Islet of Langerhans (tissue), 1 donor: ENCODE data around the gene UBQLN1.
A peak's percentile ranks its signal among the peaks of the same experiment; 100 is the strongest.

Experiments used
- FAIRE-seq: peaks from one replicate; lab custom pipeline; 2011; peaks lifted over from hg19 to GRCh38; lab: Jason Lieb, UNC

The UBQLN1 gene

DNA sequence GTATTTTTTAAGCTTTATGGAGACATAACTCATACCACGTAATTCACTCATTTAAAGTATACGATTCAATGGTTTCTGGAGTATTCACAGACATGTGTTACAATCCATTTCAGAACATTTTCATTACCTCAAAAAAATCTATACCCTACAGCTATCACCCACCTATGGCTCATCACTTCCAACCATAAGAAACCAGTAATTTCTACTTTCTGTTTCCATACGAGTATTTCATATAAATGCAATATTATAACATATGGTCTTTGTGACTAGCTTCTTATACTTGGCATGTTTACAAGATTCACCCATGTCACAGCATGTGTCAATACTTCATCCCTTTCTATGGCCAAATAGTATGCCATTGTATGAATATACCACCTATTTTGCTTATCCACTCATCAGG, 18.8 kb downstream of the UBQLN1 start:
- FAIRE-seq: no peak

DNA sequence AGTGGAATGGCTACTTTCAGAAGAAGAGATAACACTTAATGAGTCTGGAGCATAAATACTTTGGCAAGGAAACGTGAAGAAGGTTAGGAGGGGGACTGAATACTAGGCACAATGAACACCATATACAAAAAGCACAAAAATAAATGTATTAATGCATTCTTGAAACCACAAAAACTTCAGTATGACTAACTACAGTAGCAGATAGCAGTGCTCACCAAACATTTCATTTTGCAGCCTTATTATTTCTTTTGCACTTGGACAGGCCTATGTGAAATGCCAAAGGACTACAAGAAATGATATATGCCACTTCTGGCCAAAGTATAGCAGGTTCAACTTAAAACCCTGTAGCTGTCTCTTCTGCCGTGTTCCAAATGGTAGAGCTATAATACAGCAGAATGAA, 26.3 kb downstream of the UBQLN1 start:
- no peak for FAIRE-seq

- no peak for FAIRE-seq
These were observed 27.5 kb downstream of the UBQLN1 start for GRCh38 chr9:83680233-83680632.

DNA sequence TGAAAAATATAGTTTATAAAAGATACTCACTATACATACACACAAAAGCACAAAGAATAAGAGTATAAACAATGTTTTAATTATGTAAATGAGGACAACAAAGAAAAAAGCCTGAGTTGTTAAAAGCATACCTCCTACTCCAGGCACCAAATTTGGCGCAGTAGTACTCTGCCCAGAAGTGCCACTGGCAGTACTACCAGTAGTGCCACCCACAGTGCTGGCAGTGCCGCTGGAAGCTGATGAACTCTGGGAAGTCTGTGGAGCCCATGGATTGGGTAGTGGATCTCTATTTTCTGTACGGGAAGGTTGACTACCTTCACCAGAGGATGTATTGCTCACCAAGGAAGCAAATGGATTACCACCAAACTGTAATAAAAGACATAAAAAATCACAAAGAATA, 30.2 kb downstream of the UBQLN1 start:
- FAIRE-seq: no peak

DNA sequence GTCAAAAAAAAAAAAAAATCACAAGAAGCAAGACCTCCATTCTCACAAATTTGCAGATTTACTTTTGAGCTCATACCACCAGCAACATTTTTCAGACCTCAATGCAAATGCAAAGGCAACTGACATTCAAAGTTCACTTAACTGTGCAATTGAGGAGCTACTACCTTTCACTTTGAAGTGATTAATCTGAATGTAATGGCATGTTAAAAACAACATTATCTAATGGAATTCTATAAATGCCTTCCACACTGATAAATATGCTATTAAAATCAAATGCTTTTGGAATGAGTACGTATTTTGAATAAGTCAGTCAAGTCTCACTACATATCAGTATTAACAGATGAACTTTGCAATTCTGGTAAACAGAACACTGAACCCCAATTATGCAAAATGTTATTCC, 32.3 kb downstream of the UBQLN1 start:
- FAIRE-seq: no peak

DNA sequence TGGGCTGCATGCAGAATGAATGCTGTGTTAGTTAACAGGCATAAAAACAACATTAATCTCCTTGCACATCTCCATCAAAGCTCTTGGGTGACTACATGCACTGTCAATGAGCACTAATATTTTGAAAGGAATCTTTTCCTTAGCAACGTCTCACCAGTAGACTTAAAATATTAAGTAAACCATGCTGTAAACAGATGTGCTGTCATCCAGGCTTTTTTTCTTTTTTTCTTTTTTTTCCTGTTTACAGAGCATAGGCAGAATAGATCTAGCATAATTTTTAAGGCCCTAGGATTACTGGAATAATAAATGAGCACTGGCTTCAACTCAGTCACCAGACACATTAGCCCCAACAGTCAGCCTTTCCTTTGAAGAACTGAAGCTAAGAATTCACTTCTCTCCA, 36.3 kb downstream of the UBQLN1 start:
- no peak for FAIRE-seq

- no peak for FAIRE-seq
These were observed 37.4 kb downstream of the UBQLN1 start for GRCh38 chr9:83670381-83670780.

GRCh38 chr9:83669067-83669466, 38.7 kb downstream of the UBQLN1 start:
- FAIRE-seq: no peak

GRCh38 chr9:83665580-83666200, 42.1 kb downstream of the UBQLN1 start:
- FAIRE-seq: peak; percentile 24

GRCh38 chr9:83662933-83663332, 44.8 kb downstream of the UBQLN1 start:
- no peak for FAIRE-seq

DNA sequence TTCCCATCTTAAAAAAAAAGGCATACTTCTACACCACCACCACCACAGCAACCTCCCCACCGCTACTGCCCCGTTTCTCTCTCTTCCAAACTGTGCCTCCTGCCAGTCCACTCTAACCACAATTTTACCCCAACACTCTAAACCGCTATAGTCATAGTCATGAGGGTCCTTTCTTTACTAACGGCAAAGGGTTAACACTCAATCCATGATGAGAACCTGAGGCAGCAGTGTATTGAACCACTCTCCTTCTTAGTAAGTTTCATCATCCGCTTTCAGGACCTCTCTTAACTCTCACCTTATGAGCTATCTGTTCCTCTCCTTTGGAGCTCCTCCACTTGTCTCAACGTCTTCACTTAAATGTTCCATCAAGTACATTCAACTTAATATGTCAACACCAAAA, 50.8 kb downstream of the UBQLN1 start:
- no peak for FAIRE-seq

DNA sequence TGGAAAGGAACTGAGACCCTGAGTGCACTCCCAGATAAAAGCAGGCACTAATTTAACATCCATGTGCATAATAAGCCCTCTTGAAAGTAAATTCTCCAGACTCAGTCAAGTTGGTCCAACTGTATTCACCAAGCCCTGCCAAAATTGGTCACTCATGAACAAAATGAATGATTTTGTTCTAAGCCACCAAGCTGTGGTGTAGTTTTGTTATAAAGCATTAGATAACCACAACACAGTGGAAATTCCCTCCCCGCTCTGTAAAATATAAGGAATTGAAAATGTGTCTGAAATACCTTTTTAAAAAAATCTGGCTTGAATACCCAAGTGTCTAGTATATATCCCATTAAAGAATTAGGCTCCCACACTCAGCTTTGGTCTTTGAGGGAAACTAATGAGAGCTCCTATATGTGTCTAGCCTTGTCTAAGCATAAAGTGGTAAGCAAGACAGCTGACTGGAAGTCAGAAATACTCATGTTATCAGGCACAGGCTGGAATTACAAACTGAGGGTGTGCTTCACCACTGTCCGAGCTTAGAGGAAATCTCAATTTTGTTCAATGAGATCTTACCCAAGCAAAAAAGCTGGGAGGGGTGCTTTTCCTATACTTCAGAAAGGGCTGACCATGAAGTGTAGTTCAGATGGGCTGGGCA, 51.6 kb downstream of the UBQLN1 start:
- FAIRE-seq: no peak

GRCh38 chr9:83655433-83655832, 52.3 kb downstream of the UBQLN1 start:
- FAIRE-seq: no peak

DNA sequence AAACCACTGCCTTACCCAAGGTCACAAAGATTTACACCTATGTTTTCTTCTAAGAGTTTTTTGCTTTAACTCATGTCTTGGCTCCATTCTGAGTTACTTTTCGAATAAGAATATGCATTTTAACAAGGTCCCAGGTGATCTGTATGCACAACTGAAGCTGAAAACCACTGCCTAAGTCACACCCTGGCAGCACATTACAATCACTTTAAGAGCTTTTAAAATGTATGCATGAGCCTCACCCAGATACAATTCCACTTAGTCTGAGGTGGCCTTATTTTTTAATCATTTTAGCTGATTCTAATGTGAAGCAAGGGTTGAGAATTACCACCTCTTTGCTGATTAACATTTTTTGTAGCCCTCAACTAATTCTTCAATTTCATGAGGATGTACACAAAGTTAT, 55.3 kb downstream of the UBQLN1 start:
- FAIRE-seq: no peak

DNA sequence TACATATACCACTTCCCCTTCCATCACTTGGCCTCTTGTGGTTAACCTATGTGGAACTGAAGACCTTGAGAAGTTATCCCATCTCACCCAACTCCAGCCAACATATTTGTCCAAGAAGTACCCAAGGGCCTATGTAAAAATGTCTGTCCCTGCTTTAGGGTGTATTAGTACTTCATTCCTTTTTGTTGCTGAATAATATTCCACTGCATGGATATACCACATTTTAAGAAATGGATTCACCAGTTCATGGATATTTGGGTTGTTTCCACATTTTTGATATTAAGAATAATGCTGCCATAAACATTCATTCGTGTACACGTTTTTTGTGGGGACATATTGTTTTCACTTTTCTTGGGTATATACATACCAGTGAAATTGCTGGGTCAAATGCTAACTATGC, 56.2 kb downstream of the UBQLN1 start:
- no peak for FAIRE-seq

DNA sequence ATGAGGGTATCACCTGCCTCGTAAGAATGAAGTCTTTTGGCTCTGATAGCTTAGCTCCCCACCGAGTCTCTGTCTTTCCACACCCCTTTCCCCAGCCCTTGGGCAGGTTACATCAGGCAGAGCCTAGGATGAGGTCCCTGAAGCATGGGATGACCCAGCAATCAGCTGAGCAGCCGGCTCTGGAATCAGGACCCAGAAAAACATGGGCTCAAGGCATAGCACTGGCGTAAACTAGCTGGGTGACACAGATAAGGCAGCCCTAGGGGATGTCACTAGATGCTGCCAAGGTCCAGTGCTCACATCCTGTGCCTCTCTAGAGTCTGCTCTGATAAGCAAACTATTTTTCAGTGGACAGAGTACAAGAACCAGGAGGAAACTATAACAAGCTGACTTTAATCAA, 58.2 kb downstream of the UBQLN1 start:
- FAIRE-seq: no peak

- no peak for FAIRE-seq
These were observed 58.7 kb downstream of the UBQLN1 start for GRCh38 chr9:83649080-83649479.

DNA sequence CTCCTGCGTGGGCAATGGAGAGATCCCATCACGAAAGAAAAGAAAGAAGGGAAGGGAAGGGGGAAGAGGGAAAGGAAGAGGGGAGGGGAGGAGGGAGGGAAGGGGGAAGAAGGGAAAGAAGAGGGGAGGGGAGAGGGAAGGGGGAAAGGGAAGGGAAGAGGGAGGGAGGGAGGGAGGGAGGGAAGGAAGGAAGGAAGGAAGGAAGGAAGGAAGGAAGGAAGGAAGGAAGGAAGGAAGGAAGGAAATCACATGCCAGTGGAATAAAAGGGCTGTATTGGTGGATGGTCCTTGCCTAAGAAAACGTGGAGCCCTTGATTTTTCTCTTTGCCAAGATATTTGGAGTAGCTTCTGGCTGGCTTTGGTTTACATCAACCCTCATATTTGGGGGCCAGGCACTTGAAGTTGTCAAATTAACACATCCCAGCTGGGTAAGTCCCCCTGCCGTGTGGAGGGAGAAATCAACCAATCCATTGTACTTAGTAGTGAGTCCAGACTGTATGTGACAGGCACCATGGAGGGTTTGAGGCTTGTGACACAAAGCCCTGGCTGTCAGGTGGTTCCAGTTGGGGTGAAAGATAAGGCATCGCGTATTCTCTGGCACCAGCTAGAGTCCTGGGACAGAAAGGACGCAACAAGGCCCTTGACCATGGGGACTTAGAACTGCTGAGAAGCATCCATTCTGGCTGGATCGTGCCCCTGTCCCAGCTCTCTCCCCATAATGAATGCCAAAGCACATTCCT, 61.1 kb downstream of the UBQLN1 start:
- FAIRE-seq: no peak

DNA sequence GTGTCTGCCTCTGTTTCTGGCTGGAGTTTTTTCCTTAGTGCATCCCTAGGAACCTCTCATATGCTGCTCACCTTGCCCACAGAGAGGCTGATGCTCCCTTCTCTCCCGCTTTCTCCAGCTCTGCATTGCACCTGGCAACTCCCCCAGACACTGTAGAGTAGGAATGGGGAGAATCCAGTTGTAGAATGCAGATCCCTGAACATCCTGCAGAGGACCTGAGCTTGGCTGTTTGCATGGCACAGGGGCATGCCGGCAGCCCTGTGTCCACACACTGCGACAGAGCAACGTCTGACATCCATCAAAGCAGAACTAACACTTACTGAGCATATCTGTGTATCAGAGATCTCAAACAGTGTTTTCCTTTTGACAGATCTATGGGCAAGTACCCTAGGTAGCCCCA, 65.0 kb downstream of the UBQLN1 start:
- no peak for FAIRE-seq

DNA sequence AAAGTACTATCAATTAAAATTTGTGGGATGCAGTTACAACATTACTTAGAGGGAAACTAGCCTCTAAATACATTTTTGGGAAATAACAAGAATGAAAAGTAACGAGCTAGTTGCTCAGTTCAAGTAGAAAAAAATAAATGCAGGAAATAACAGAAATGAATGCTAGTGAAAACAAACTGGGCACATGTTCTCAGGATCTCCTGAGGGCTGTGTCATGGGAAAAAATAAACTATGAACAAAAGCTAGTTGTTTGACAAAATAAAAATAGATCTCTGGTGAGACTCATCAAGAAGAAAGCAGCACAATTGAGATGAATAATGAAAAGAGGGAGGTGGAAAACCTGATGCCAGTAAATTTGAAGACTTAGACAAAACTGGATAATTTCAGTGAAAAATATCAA, 68.5 kb downstream of the UBQLN1 start:
- FAIRE-seq: no peak

- no peak for FAIRE-seq
These were observed 70.4 kb downstream of the UBQLN1 start for GRCh38 chr9:83637389-83637788.

DNA sequence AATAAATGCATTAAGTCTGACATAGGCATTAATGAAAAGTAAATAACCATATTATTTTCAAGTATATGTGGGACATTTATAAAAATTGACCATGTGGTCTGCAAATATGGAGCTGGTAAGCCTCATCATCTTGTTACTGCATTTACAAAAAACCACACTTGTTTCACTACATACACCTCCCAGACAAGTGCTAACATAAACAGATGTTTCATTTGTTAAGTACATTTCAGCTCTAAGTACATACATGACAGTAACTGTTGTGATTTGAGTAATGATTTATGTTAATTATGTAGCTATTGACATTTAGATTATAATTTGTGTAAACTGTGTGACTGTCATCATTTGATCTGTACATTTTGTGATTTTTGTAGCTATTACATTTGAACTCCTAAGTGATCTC, 70.9 kb downstream of the UBQLN1 start:
- no peak for FAIRE-seq

GRCh38 chr9:83633676-83634075, 74.1 kb downstream of the UBQLN1 start:
- no peak for FAIRE-seq

DNA sequence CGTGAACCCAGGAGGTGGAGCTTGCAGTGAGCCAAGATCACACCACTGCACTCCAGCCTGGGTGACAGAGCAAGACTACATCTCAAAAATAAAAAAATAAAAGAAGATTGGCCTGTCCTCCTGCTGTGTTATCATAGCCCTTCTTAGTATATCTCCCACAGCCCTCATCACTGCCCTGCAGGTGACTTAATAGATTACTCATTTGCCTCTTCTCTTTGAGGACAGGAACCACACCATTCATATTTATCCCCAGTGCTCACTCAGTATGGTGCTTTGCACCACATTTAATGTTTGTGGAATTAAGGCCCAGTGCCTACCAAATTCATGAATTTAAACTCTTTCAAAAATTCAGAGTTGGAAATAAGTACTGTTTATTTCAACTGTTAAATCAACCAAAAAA, 74.5 kb downstream of the UBQLN1 start:
- FAIRE-seq: no peak
